Upper lobe of right lung (tissue), 1 donor: Measurements from ENCODE around the gene PTPRT. TPM values are rescaled to one million over a fixed set of nuclear protein-coding genes. Genes with fewer than 3 reads are reported as not detected.
A peak's percentile ranks its signal among the peaks of the same experiment; 100 is the strongest.

Experiments used
- ATAC-seq: fragments of 200-7000 bp; cut with Tn5 transposase; one replicate; pipeline ENCODE4 v1.9.1; 2020; ENCODE audit warnings: mild to moderate bottlenecking, moderate library complexity
- DNase-seq: peaks from one replicate; pipeline ENCODE4 v3.0.0-alpha.2; 2020
- H3K27ac ChIP-seq: fragments of 200-600 bp; one replicate; pipeline ENCODE4 v1.8.0; 2022
- H3K27me3 ChIP-seq: fragments of 200-600 bp; one replicate; pipeline ENCODE4 v1.8.0; 2022; ENCODE audit warnings: mild to moderate bottlenecking
- H3K36me3 ChIP-seq: fragments of 200-600 bp; one replicate; pipeline ENCODE4 v1.8.0; 2022
- H3K4me1 ChIP-seq: fragments of 200-600 bp; one replicate; pipeline ENCODE4 v1.8.0; 2022
- H3K4me3 ChIP-seq: fragments of 200-600 bp; one replicate; pipeline ENCODE4 v1.8.0; 2022; ENCODE audit warnings: mild to moderate bottlenecking
- H3K9me3 ChIP-seq: fragments of 200-600 bp; one replicate; pipeline ENCODE4 v1.8.0; 2022
- CTCF ChIP-seq: fragments of 200-600 bp; IDR thresholded peaks from one replicate; pipeline ENCODE4 v1.8.0; 2022; ENCODE audit warnings: antibody characterized with exemption
- intact Hi-C: fragments of 100-400 bp; cut with DNase I; formaldehyde crosslinking; loops from one replicate; pipeline ENCODE4 v1.11.0; 2022
- total RNA-seq: library from RNA; stranded (reverse); fragmentation: NEBNext Ultra II Directional; extraction: Animal tissue kit (Norgen Biotek cat#: 25700); gene quantifications from one replicate; pipeline ENCODE4 v1.2.1, GENCODE V29; 2021
- donor health status: DM: no; HTN: yes; CAD: no; lungs with severe emphysema.

Gene PTPRT
- total RNA-seq, 1 donor from 2014 or later: 0.46 TPM

GRCh38 chr20:42544926-42545325, 644.8 kb downstream of the PTPRT start:
- no peak for DNase-seq
- Histone ChIP-seq H3K4me1 (no peaks in the 10 kb centered on the region), H3K4me3 (no peak overlapping the region), H3K36me3 (no peaks in the 10 kb centered on the region), H3K9me3 (no peaks in the 10 kb centered on the region), H3K27ac (no peak overlapping the region), H3K27me3 (no peaks in the 10 kb centered on the region)
- ATAC-seq: no peak
- intact Hi-C loops: no loop called here
- no peak for TF ChIP-seq CTCF

- intact Hi-C loops: no loop called here
- DNase-seq (no peak), ATAC-seq (no peak)
- TF ChIP-seq CTCF: no peak
- no peaks in the 10 kb centered on the region for H3K36me3 ChIP-seq
- no peak overlapping the region for H3K27ac ChIP-seq
- H3K27me3 ChIP-seq: peaks cover 4% of the 10 kb centered on the region
- no peak overlapping the region for H3K4me3 ChIP-seq
- H3K4me1 ChIP-seq: no peaks in the 10 kb centered on the region
- no peaks in the 10 kb centered on the region for H3K9me3 ChIP-seq
Measured at GRCh38 chr20:42532831-42533230, 656.9 kb downstream of the PTPRT start.

GRCh38 chr20:42531508-42531961, 658.2 kb downstream of the PTPRT start:
- peak; percentile 43 for ATAC-seq
- no peak for TF ChIP-seq CTCF
- no peaks in the 10 kb centered on the region for H3K36me3 ChIP-seq
- no peak overlapping the region for H3K27ac ChIP-seq
- DNase-seq: no peak
- peaks cover 4% of the 10 kb centered on the region for H3K27me3 ChIP-seq
- intact Hi-C loops: no loop called here
- H3K4me3 ChIP-seq: no peak overlapping the region
- no peaks in the 10 kb centered on the region for H3K9me3 ChIP-seq
- H3K4me1 ChIP-seq: no peaks in the 10 kb centered on the region

GRCh38 chr20:42530855-42531448, 658.8 kb downstream of the PTPRT start:
- H3K27ac ChIP-seq: no peak overlapping the region
- intact Hi-C loops: no loop called here
- no peaks in the 10 kb centered on the region for H3K9me3 ChIP-seq
- TF ChIP-seq CTCF: peak; percentile 69
- no peak overlapping the region for H3K4me3 ChIP-seq
- H3K36me3 ChIP-seq: no peaks in the 10 kb centered on the region
- DNase-seq: no peak
- peak; percentile 56 for ATAC-seq
- H3K4me1 ChIP-seq: no peaks in the 10 kb centered on the region
- H3K27me3 ChIP-seq: peaks cover 4% of the 10 kb centered on the region

GRCh38 chr20:42530191-42530590, 659.5 kb downstream of the PTPRT start:
- ATAC-seq: no peak
- no peaks in the 10 kb centered on the region for H3K4me1 ChIP-seq
- H3K4me3 ChIP-seq: no peak overlapping the region
- TF ChIP-seq CTCF: no peak
- H3K36me3 ChIP-seq: no peaks in the 10 kb centered on the region
- H3K9me3 ChIP-seq: no peaks in the 10 kb centered on the region
- H3K27ac ChIP-seq: no peak overlapping the region
- peaks cover 4% of the 10 kb centered on the region for H3K27me3 ChIP-seq
- no peak for DNase-seq
- intact Hi-C loops: no loop called here

GRCh38 chr20:42524058-42524457, 665.6 kb downstream of the PTPRT start:
- H3K4me1 ChIP-seq: no peaks in the 10 kb centered on the region
- intact Hi-C loops: no loop called here
- no peaks in the 10 kb centered on the region for H3K27me3 ChIP-seq
- H3K4me3 ChIP-seq: no peak overlapping the region
- no peaks in the 10 kb centered on the region for H3K36me3 ChIP-seq
- ATAC-seq: no peak
- no peaks in the 10 kb centered on the region for H3K9me3 ChIP-seq
- no peak for TF ChIP-seq CTCF
- no peak for DNase-seq
- no peak overlapping the region for H3K27ac ChIP-seq
